NCI-H1105 (cell line): ENCODE data around the gene GDNF.
"Not testable (repeated sequence)": the region's sequence is repeated elsewhere in the genome, so short reads cannot be mapped to it uniquely, and the experiment has no call there.

ENCODE experiments used
- DNase-seq: peaks from one replicate; lab custom pipeline; 2025; lab: John Stamatoyannopoulos, UW

Gene GDNF

DNA sequence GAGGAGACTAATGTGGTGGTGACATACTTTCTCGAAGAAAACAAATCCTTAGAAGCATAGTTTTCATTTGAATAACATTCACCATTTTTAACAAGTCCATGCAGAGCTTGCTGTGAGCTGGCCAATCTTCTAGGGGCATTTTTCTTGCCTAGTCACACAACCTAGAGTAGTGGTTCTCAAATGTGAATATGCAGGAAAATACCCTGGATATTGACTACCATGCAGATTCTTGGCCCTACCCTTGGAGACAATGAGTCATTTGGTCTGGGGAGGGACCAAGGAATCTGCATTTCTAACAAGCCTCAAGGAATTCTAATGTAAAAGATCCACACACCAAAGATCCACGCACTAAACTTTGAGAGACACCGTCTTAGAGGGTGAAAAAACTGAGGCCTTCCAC lies 23.5 kb downstream of the GDNF start:
- DNase-seq: no peak

GRCh38 chr5:37815913-37816312 lies 23.9 kb downstream of the GDNF start:
- no peak for DNase-seq

- DNase-seq: no peak
These were observed 25.1 kb downstream of the GDNF start for GRCh38 chr5:37814699-37815098.

GRCh38 chr5:37812365-37812764 lies 27.5 kb downstream of the GDNF start:
- no peak for DNase-seq

- DNase-seq: no peak
These were observed 28.0 kb downstream of the GDNF start for GRCh38 chr5:37811866-37812265.

DNA sequence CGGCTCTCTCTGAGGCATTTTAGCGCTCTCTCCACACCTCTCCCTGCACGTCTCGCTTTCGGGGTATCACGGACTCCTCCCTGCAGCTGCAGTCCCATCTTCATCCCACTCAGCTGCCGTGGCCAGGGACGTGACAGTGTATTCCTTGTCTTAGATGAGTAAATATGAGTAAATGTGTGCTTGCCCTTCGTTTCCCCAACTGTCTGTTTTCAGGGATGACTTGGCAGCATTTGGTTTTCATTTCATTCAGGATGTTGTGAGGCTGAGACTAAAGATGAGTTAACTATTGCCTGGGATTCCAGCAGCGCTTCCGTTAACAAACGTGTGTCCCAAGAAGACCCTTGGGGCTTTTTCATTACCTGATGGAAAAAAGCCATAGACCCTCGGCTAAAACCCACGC lies 29.5 kb downstream of the GDNF start:
- no peak for DNase-seq

- no peak for DNase-seq
These were observed 30.9 kb downstream of the GDNF start for GRCh38 chr5:37808945-37809344.

DNA sequence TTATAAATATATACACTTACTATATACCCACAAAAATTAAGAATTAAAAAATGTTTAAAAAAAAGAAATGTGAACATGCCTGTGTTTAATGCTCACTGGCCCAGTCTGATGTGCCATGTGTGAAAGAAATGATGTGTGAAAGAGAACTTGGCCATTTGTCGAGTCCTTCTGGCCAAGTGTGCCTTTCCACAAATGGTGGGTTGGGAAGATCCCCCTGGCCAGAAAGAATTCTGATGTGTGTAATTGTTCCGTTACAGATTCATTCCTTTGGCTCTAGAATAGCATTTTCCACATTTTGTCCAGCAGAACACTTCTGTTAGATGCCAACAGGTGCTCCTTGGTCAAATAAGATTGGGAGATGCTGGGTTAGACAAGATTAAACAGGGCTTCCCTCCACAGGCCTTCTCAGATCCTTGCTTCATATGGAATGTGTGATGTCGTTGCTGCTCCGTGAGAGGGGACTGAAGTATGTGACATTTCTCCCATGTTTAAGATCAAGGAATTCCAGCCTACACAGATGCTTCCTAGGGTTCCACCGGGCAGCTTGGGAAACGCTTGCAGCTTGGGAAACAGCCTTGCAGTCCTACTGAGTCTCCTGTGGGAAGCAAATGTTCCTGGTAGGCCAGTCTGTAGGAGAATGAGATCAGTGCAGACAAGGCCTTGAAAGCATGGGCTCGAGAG lies 32.1 kb downstream of the GDNF start:
- no peak for DNase-seq

GRCh38 chr5:37807015-37807414 lies 32.8 kb downstream of the GDNF start:
- no peak for DNase-seq

GRCh38 chr5:37806476-37806875 lies 33.4 kb downstream of the GDNF start:
- no peak for DNase-seq

DNA sequence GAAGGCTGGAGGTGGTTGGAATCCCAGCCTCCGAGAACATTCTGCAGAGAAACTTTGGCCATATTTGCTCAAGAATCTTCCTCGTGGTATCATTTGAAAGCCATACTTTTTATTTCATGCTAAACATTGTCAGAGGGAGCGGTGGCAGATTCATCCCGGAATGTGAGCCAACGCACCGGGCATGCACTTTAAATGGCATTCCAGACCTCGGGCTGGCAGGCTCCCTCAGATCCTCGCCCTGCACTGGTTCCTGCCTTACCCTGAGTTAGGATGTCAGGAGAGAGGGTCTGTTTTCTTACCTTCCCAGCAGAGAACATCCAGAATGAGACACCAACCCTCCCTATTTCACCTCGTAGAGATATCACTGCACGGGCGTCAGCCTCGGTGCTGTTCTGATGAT lies 33.8 kb downstream of the GDNF start:
- no peak for DNase-seq

DNA sequence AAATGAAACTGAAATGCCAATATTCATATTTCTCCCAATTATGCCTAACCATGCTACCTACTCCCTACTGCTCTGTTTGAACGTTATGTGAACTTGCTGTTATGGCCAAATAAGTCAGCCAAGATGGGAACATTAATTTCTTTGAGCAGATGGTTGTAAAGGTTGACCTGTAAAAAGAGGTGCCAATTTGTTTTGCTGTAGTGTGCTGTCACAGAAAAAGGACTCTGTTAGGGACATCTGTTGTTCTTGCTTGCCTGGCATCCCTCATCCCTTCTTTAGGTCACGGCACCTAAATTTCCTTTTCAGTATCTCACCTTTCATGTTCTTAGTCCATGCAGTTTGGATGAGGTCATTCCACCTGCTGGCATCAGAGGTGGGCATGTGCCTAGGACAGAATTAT lies 35.4 kb downstream of the GDNF start:
- DNase-seq: no peak

GRCh38 chr5:37803487-37803886 lies 36.4 kb downstream of the GDNF start:
- no peak for DNase-seq

GRCh38 chr5:37801521-37801920 lies 38.3 kb downstream of the GDNF start:
- no peak for DNase-seq

DNA sequence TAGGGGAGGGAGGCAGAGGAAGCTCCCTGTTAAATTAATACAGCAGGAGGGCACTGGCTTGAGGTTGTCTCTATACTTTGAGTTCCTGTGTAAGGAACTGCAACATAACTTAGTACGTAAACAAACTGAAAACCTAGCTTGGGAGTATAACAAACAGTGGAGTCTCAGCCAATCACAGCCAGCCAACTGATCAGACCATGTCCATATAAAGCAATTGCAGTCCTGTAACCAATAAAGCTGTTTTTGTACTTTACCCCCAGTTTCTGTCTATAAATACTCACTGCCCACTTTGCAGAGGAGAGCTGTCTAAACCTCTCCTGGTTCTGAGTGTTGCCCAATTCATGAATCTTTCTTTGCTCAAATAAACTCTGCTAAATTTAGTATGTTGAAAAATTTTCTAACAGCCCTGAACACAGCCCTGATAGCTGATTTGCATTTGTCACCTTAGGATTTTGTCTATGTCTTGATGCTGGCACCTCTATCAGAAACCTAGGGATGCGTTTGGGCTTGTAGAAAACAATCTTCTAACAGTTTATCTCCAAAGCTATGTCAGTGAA lies 39.9 kb downstream of the GDNF start:
- no peak for DNase-seq

GRCh38 chr5:37796435-37796834 lies 43.4 kb downstream of the GDNF start:
- DNase-seq: not testable (repeated sequence)

DNA sequence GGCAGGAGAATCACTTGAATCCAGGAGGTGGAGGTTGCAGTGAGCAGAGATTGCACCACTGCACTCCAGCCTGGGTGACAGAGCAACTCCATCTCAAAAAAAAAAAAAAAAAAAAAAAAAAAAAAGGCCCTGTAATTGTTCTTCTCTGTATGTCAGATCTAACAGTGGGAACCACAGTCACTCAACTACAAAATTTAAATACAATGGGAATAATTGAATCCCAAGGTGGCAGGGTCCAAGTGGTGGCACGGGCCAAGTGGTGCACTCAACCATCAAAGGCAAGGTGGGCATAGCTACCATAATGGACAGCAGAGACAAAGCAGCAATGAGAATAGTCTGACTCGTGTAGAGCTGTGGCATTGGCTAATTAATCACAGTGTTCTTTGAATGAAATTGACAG lies 44.5 kb downstream of the GDNF start:
- not testable (repeated sequence) for DNase-seq

DNA sequence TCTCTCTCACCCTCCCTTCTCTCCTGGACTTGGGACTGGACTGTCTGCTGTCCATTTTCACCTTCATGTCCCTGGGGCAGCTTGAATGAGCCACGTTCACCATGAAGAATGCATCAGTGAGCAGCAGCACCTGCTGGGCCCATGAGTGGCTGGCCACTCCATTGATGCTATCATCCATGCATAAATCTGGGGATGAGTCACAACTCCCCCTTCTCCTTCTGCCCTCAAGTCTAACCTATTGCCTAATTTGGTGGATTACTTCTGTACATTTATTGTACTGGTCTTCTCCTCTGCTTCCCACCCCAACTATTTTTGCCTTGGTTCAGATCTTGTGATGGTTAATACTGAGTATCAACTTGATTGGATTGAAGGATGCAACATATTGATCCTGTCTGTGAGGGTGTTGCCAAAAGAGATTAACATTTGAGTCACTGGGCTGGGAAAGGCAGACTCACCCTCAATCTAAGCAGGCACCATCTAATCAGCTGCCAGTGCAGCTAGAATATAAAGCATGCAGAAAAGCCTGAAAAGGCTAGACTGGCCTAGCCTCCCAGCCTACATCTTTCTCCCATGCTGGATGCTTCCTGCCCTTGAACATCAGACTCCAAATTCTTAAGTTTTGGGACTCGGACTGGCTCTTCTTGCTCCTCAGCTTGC lies 46.7 kb downstream of the GDNF start:
- DNase-seq: no peak

DNA sequence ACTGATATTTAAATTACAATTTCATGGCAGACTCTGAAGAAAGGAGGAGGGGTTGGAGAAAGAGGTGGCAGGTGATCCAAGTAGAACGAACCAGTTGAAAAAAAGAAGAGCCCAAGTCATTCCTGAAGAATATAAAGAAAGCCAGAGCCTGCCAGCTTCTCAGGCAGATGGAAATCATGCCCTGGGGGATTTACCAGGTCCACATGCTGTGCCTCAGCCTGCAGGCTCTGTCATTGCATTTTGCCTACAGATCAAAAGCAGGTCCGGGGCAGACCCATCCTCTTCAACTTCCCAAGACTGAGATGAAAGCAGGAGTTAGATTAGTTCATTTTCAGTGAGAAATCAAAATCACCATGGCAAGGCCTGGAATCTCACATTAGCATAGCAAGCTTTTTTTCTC lies 48.5 kb downstream of the GDNF start:
- DNase-seq: no peak

GRCh38 chr5:37789991-37790390 lies 49.9 kb downstream of the GDNF start:
- DNase-seq: no peak

- no peak for DNase-seq
These were observed 52.1 kb downstream of the GDNF start for GRCh38 chr5:37787742-37788141.

DNA sequence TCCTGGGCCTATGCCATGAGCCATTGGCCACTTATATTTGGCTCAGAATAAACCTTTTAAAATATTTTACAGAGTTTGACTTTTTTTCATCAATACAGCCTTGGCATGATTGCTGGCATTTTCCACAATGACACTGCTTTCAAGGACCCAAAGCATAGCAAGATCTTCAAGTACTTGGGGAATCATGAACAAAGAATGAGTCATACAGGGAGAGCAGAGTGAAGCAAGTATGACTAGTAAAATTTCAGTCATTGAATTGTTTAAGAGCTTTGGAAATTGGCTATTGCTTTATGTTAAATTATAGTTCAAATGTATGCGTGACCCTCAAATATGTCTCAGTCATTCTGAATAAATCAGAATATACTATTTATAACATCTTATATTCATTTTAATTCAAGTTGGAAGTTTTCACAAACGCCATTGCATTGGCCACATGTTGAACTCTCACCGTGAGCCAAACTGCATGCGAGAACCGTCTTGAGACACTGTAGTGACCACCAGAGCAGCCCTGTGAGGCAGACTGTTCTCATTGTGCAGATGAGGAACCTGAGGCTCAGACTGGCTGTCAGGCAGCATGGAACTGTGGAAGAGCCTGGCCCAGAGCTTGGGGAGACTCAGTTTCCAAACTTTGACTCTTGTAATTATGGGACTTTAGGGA lies 52.9 kb downstream of the GDNF start:
- DNase-seq: no peak

DNA sequence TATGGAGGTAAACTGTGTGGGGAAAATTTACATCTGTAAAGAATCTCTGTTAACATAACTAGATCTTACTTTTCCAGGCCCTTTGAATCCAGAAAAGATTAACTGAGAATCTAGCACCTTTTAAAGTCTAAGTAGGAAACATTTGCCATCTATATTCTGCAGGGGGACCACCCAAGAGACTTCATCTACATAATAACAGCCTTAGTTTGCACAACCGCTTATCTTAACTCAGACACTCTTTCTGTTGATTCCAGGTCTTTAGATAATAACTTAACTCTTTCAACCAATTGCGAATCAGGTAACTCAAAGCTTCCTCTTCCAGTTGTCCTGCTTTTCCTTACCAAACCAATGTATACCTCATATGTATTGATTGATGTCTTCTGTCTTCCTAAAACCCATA lies 53.4 kb downstream of the GDNF start:
- no peak for DNase-seq
